HG02642 (cell line): ENCODE results near the gene GIMAP7.

Experiments used
- ATAC-seq: cut with Tn5 transposase; IDR thresholded peaks from one replicate; pipeline ENCODE4 v1.9.1; 2021; ENCODE audit warnings: mild to moderate bottlenecking; ENCODE audit not compliant: unreplicated experiment, poor library complexity

Gene GIMAP7

DNA sequence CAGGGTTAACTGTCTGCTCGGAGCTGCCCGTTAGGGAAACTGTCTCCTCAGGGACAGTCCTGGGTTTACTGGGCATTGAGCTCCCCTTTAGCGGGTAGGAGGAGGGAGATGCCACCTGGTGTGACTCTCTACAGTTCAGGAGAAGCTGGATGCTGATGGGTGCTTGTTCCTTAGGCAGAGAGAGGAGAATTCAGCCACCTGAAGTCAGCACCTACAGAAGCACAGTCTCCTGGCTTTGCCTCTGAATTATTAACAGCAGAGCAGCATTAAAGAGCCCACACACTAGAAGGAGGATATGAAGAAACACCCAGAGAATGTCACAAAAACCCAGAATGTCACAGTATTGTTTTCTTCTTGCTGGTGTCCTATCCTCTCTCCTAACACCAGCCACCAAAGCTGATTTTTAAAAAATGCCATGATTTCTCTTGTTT is 53.2 kb downstream of the GIMAP7 start:
- ATAC-seq = no peak

- ATAC-seq = no peak
Measured at GRCh38 chr7:150568714-150569113, 54.0 kb downstream of the GIMAP7 start.

GRCh38 chr7:150569245-150569955 is 54.7 kb downstream of the GIMAP7 start:
- ATAC-seq = no peak
